NCI-H1436 treated with DMSO at 0.1 percent for 48 hours (cell line): ENCODE measurements around the gene SEL1L3.
"Not testable (repeated sequence)": the region's sequence is repeated elsewhere in the genome, so short reads cannot be mapped to it uniquely, and the experiment has no call there.

Source experiments
- DNase-seq: peaks from one replicate; lab custom pipeline; 2025; lab: John Stamatoyannopoulos, UW

The SEL1L3 gene

DNA sequence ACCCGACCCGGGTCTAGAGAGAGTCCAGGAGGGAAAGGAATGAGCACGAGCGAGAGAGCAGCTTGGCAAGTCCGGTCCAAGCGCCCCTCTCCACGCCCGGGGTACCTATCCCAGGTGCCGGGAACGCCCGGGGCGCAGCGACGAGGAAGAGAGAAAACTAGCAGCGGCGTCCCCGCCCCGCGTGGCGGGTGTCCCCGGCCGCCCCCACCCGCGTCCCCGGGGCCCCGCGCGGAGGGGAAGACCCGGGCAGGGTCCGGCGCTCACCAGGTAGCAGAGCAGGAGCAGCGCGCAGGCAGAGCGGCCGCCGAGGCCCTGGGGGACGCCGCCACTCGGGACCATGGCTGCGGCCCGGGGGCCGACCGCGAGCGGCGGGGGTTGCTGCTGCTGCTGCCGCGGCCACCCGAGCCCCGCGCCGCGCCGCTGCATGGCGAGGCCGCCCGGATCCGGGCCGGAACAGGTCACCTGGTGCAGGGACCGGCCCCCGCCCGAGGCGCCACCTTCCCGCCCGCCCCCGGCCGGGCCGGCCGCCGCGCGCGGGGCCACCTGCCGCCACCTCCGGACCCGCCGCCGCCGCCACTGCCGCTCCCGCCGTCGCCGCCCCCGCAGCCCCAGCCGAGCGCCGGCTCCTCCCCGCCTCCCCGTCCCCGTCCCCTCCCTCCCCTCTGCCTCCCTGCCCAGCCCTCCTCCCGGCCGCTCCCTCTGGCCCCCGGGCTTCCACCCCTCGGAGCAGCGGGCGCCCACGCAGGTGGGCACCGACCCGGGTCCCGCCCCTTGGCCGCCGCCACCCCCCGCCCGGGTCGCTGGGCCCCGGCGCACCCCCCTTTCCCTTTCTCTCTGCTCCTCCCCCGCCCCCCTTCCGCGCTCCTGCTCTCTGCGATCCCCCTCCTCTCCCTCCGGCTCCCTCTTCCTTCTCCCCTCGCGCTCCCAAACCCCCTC lies at the start of gene SEL1L3:
SEL1L3 (minus strand) TSS at position 578 of the 936 bp plus-strand sequence; CDS start at position 426, 152 bp downstream.
- peak; percentile 1 for DNase-seq

DNA sequence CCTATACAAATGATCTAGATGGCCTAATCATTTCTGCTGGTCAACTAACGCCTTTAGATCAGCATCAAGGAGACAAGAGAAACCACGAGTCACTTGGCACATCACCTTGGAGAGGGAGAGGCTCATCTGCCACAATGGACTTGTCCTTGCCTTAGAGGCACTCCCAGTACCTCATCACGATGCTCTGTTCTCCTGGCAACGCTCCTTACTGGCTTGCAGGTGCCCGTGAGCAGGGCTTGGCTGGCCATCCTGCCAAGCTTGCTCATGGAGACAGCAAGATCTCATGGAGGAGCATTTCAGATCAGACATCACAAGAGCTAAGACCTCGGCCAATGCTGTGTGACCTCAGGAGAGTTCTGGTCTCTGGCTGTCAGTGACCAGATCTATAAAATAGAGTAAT lies 48.6 kb upstream of the SEL1L3 start:
- no peak for DNase-seq

- DNase-seq, result no peak
These were observed 45.7 kb upstream of the SEL1L3 start for GRCh38 chr4:25908491-25908901.

GRCh38 chr4:25906113-25906512 lies 43.3 kb upstream of the SEL1L3 start:
- not testable (repeated sequence) for DNase-seq

GRCh38 chr4:25905371-25905770 lies 42.6 kb upstream of the SEL1L3 start:
- DNase-seq, result no peak

GRCh38 chr4:25904748-25905082 lies 41.9 kb upstream of the SEL1L3 start:
- DNase-seq, result no peak

DNA sequence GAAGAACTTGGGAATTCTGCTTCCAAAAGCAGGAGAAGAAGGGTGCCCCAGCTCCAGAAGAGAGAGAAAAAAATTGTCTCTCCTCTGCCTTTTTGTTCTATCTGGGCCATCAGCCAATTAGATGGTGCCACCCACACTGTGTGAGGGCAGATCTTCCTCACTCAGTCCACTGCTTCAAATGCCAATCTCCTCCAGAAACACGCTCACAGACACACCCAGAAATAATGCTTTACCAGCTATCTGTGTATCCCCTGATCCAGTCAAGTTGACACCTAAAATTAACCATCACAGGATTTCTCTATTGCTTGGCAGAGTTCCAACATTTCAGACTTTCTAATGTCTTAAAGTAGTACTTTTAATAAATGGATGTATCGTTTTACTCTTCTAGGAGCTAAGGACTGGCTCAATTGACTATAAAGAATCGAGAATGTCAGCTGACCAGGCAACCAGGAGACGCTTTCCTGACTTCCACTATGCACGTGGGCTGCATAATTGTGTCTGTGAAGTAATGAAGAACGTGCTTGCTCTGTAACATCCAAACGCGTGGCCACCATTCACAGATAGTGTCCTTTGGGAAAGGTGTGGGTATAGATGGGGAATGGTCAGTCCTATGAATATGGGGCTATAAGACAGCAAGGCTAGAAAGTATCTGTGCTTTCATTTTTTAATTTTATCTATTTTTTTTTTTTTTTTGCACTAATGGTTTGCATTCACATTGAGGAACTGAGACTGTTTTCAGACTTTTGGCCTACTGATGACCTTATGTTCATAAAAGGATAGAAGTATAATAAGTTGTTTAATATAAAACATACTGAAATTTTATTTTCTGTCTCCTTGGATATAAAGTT lies 41.3 kb upstream of the SEL1L3 start:
- no peak for DNase-seq

DNA sequence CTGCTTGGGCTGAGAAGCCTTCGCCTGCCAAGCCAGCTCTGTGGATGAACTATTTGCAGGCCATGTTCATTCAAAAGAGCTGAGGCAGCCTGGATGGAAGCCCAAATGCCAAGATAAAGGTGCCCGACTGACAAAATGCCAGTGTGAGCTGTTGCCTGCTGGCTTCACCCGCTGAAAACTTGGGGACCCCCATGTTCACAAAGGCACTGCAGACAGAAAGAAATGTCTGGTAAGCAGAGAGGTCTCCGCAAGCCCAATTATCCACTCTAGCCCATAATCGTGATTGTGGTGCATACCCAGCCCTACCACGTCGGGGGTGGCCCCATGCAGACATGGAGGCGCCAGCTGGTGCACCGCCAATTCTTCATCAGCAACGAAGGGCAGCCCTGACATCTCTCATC lies 38.2 kb upstream of the SEL1L3 start:
- no peak for DNase-seq

GRCh38 chr4:25900310-25900709 lies 37.5 kb upstream of the SEL1L3 start:
- DNase-seq, result no peak

DNA sequence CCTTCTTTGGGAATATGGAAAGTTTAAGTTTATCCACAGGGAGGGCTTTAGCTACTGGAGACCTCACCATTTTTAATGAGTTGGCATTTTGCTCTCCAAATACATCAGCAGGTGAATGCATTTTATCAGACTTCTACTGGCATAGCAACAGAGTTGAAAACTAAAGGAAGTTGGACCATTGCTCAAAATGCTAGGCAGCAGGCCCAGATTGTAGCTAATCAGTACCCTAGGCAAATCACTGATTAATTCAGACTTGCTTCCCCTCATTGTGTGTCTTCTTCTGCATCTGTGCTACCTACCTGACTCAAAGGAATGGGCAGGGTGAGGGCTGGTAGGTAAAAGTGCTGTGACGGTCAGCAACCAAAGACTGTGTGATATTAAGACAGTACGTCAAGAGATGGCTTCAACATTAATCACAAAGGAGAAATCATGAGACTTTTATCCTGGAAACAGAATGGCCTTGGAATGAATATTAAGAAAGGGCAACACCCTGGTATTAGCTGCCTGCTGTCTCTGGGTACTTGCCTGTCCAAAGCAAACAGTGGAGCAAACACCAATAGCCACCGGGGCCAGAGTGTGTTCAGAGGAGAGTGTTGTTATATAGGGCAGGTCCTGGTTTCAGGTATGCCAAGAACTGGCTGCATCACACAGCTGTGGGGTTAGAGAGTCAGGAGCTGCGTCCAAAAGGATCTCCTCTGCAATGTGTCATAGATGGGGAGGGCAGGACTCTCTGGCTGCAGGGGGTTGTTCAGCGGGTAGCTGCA lies 34.2 kb upstream of the SEL1L3 start:
- DNase-seq, result no peak

DNA sequence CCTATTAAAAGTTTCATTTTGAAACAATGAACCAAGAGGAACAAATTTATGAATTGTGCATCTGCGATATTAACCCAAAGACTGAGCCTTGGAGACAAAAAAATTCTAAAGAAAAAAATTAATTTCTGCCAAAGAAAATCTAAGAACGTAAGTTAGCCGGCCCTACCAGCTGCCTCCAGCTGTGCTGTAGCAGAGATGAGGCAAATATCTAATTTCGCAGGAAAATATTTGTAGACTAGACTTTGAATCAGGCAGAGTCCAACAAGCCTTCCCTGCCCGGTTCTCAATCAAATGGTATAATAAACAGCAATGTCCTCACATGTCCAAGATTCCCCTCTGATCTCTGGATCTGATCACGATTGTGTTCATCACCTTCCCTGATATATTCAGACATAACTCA lies 30.0 kb upstream of the SEL1L3 start:
- no peak for DNase-seq

GRCh38 chr4:25890571-25891485 lies 28.0 kb upstream of the SEL1L3 start:
- peak; percentile 8 for DNase-seq

GRCh38 chr4:25889589-25890503 lies 27.1 kb upstream of the SEL1L3 start:
- DNase-seq, result no peak

DNA sequence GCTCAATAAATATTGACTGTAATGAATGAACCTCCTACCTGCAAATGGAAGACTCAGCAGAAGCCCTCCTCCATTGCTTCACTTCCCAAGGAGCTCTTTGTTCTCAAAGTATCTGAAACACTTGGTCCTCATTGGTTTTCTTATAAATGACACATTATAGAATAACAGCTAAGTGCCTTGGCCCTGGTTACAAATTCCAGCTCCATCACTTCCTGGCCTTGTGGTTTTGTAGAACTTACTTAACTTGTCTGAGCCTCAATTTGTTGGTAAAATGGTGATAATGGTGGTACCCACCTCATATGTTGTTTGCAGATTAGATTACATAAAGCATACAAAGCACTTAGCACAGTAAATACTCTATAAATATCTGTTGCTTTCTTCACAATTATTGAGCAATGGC lies 26.0 kb upstream of the SEL1L3 start:
- no peak for DNase-seq

- DNase-seq, result no peak
These were observed 21.4 kb upstream of the SEL1L3 start for GRCh38 chr4:25884031-25884782.

GRCh38 chr4:25883565-25883964 lies 20.8 kb upstream of the SEL1L3 start:
- no peak for DNase-seq

- no peak for DNase-seq
These were observed 19.4 kb upstream of the SEL1L3 start for GRCh38 chr4:25882226-25882625.

GRCh38 chr4:25881193-25881592 lies 18.4 kb upstream of the SEL1L3 start:
- no peak for DNase-seq

DNA sequence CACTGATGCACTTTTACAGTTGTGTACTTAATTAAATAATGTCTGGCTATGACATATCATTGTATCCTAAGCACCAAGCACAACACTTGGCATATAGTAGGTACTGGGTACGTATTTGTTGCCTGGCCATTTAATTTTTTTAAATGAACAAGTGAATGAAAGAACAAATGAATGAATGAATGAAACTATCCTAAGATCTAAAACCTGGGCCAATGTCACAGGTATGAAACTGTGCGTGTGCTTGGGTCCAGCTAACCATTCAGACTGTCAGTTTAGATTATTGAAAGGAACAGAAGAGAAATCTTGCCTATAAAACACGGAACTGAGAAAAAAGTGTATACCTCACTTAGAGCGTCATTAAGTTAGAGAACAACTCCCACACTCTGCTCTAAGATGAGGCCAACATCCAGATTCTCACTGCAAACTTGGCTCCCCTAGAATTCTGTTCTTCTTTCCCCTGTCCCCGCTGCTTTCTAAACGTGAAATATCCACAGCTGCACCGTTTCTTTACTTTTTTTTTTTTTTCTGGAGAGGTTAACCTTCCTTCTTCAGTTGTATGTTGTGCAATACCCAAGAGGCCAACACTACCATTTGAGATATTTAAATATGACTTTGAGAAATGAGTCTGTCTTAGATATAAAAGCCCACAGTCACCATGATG lies 17.3 kb upstream of the SEL1L3 start:
- DNase-seq, result no peak
